ENCODE results near the gene FAM241A.
"Not testable (repeated sequence)": the region's sequence is repeated elsewhere in the genome, so short reads cannot be mapped to it uniquely, and the experiment has no call there.

FAM241A gene

DNA sequence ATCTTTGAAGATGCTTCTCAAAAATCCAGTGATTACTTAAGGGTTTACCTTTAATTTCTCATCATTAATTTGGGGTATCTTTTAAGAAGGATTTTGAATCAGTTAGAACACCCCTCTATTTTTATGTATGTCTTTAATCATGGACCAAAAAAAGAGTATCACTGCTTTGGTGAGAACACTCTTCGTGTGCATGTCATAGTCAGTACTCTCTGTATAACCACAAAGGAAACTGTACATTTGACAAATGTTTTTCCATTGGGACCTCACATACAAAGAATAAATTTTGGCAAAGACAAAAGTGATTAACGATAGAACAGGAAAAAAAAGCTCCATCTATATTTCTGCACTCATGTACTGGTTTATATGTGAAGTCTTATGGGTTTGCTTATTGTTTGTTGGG lies 31.3 kb downstream of the FAM241A start:
- DNase-seq = no peak

DNA sequence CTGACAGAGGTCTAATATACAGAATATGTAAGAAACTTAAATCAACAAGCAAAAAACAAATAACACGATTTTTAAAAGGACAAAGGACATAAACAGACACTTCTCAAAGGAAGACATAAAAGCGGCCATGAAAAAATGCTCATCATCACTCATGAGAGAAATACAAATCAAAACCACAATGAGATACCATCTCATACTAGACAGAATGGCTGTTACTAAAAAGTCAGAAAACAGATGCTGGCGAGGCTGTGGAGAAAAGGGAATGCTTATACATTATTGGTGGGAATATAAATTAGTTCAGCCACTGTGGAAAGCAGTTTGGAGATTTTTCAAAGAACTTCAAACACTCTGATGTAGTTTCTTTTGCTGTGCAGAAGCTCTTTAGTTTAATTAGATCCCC lies 33.5 kb downstream of the FAM241A start:
- DNase-seq = not testable (repeated sequence)

DNA sequence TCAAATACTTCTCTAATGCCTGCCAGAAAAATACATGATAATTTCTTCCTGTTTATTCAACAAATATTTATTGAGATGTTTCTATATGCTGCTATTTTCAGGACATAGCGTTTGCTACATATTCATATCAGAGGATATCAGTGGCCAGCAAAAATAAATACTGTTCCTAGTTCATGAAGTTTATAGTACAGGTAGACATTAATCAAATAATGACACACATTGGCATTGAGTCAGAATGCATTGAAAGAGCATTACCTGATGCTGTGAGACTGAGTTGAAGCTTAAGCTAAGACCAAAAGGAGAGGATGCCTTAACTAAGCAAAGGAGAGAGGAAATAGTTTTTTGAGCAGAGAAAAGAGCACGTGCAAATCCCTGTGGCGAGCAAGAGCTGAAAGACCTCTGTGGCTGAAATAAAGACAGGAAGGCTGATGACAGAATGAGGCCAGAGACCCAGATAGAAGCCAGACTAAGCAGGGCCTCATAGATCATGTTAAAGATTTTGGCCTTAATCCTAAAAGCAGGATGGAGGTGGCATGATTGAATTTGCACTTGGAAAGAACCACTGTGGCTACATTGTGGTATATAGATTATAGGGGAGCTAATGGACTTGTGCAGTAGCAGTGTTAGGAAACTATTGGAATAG lies 36.2 kb downstream of the FAM241A start:
- no peak for DNase-seq

DNA sequence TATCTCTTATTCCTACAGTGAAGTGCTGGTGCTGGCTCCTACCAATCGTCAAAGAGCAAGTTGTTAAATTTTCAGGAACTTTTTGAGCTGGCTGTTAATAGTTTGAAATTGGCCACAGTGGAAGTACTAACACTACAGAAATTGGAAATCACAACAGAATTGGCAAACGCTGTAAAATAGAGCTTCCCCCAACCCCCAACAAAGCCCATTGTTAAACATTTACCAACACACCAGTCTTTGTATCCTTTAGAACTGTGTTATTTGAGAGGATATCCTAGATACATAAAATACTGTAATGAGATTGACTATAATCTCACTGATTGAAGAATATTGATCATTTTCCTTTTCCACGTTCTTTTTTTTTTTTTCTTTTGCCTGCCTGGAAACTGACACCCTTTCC lies 37.4 kb downstream of the FAM241A start:
- no peak for DNase-seq

DNA sequence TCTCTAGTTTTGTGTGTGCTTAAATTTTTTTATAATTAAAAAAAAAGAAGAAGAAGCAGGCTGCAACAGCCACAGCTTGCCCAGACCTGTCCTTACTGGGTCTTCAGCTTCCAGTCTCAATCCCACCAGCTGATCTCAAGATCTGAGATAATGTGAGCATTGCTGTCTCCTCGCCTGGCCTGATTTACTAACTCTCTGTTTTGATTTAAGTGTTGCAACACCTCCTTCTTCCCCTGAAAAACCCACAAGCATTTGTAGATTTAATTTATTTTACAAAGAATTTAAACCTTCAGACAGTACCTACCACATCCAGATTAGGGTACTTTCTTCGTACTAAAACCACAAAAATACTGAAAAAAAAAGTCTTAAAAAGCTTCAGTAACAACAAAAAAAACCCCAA lies 38.0 kb downstream of the FAM241A start:
- no peak for DNase-seq

DNA sequence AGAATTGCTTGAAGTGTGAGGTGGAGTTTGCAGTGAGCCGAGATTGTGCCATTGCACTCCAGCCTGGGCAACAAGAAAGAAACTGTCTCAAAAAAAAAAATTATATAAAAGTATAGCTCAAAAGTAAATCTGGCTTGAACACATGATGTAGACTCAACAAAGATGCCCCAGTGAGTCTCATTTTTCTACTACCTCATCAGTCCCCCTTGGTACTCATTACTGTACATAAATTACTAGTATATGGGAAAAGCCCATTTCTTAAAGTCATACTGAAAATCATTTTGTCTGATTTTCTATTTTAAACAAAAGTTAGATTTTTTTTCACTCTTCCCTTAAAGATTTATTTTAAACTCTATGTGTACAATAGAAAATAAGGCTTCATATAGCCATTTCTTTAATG lies 39.2 kb downstream of the FAM241A start:
- no peak for DNase-seq

DNA sequence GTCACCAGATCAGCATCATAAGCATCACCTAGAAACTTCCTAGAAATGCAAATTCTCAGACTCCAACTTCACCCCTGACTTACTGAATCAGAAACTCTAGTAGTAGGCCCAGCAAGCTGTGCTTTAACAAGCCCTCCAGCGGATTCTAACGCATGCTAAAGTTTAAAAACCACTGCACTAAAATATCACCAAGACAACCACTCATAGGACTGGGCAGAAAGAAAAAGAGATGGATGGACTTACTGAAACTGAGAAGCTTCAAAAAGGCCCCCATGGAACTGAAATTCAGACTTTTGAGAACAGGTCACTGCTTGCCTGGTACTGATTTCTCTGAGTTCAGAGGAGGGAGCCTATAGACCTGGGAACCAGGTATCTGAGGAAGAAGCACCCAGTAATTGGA lies 40.1 kb downstream of the FAM241A start:
- DNase-seq = no peak

DNA sequence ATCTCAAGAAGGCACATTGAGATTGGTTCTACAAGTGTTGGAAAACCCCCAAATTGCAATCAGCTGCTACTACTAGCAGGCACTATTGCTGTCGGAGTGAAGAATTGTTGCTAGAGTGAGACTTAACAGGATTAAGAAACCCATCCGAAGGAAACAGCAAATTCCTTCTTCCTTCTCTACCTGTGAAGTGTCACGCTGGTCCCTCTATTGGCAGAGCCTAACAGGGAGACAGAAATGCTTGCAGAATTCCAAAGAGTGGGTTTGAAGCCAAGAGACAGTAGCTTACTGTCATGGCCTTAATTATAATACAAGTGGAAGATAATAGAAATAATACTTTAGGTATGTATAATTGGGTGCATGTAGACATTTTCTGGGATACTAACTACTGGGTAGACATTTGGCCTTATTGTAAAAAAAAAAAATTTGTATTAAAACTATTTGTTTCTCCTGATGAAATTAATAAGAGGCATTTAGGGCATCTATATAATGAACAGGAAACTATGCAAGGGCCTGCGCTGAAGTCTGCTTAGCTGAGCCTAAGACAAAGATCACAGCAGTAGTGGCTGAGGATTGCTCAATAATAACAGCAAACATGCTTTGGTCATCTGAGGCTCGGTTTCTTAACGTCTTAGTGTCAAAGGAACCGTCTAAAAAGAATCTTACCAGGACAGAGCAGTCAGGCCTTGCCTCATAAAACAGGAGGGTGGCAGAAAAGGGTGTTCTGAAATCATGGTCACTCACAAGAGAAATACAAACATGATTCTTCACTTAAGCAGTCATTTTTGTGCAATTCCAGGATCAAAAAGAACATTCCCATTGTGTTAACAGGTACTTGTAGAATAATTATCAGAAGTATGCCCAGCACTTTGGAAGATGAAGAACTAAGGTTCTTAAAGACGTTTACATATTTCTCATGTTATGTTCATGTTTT lies 40.8 kb downstream of the FAM241A start:
- no peak for DNase-seq

DNA sequence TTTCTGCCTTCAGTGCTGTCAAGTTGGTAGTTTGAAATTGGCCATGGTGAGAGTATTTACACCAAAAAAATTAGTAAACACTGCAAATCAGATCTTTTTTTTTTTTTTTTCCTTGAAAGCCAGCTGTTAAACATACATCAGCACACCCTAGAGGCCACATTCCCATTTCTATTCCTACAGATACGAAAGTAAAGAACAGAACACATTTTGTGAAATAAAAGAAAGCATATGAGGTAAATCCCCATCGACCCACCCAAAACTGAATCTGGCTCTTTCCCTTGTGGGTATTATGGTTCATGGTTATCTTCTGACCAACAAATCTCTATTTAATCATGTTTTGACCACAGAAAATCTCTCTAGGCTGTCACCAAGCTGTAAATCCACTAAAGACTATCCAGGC lies 44.5 kb downstream of the FAM241A start:
- DNase-seq = no peak

DNA sequence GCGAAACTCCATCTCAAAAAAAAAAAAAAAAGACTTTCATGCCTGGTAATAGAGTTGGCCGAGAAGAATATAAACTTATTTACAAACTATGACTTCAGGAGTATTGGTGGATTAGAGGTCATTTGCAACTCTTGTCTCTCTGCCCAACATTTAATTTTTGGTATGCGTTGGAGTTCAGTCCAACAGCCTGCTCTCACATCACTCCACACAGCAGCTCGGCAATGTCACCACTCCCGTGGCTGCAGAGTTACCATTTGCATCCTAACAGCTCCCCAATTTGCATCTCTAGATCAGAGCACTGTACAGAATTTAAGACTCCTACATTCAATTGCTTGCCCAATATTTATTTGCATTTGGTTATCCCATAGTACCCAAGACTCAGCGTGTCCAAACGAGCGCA lies 45.4 kb downstream of the FAM241A start:
- no peak for DNase-seq

DNA sequence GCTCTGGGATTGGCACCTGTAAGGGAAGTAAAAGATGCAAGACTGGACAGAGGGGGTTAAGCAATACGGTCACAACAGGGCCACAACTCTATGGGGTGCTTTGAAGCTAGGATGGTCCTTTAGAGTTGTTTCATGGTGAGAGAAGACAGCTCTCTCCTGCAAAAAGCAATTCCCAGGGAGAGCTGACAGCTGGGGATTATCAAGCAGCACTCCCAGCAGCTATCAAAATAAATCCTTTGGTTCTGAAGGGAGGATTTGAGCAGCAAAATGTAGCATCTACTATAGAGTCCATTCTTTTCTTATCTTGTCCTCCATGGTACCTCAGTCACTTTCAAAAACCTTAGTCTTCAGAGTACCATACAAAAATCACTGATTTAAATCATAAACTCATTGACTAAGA lies 51.2 kb downstream of the FAM241A start:
- DNase-seq = no peak

DNA sequence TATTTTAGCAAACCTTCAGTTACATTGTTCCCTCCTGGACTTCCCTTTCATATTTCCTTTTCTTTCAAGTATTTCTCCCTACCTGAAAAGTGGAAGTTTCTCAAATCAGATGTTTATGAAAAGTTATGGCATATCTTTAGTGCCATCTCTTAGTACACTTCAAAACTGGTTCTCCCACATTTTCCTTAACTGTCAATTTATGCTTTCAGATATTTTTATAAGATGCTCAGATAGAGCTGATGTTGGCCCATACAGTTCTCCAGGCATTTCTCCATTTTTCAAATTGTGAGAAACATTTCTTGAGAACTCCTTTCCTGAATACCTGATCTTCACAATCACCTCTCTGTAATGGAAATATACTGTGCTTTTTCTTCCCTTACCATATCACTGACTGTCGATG lies 53.8 kb downstream of the FAM241A start:
- no peak for DNase-seq

DNA sequence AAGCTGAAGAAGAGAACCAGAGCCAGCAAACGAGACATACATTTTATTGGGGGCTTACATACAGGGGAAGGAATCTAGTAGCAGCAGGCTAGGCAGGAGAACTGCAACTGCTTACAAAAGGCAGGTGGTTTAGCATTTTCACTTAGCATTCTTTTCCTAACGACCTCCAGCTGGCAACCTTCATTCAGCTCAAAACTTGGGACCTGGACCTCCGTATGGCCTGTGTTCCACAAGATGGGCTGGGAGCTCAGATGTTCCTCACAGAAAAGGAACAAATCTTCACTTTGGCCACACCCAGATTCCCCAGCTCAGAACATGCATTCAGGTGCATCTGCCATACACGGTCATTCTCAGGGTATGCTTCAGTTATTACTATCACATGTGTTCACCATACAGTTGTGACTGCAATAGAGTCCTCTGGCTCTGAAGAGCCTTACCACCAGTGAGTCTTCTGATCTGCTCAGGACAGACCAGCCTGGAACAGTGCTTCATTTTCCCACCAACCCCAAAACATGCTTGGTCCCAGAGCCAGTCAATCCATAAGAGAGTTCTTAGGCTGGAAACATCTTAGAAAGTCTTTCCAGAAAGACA lies 56.8 kb downstream of the FAM241A start:
- no peak for DNase-seq

DNA sequence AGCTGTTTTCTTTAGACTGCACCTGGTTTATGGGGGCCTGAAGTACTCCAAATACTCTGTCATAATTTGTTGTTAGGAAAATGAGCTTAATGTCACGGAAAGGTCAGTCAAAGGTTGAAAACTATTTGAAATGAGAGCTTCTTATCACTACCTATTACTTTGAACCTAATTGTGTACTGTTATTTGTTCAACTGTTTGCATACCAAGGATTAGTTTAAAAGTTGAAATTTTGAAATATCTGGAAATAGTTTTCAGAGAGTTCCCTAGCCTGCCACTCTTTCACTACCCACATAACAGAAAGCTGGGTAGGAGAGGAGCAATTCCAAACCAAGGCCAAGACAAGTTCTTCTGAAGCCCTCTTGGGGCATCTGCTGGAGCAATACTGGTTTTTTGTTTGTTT lies 58.3 kb downstream of the FAM241A start:
- no peak for DNase-seq

DNA sequence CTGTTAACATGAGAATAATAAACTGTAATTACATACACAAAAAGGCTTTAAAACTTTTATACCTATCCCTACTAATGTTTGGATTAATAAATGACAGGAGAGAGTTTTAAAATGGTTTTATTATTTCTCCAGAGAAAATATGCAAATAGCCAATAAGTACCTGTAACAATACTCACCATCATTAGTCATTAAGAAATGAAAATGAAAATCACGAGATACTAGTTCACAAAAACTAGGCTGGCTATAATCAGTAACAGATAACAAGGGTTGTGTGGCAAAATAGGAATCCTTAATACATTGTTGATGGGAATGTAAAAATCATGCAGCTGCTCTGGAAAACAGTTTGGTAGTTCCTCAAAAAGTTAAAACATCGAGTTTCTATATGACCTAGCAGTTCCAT lies 61.2 kb downstream of the FAM241A start:
- no peak for DNase-seq

DNA sequence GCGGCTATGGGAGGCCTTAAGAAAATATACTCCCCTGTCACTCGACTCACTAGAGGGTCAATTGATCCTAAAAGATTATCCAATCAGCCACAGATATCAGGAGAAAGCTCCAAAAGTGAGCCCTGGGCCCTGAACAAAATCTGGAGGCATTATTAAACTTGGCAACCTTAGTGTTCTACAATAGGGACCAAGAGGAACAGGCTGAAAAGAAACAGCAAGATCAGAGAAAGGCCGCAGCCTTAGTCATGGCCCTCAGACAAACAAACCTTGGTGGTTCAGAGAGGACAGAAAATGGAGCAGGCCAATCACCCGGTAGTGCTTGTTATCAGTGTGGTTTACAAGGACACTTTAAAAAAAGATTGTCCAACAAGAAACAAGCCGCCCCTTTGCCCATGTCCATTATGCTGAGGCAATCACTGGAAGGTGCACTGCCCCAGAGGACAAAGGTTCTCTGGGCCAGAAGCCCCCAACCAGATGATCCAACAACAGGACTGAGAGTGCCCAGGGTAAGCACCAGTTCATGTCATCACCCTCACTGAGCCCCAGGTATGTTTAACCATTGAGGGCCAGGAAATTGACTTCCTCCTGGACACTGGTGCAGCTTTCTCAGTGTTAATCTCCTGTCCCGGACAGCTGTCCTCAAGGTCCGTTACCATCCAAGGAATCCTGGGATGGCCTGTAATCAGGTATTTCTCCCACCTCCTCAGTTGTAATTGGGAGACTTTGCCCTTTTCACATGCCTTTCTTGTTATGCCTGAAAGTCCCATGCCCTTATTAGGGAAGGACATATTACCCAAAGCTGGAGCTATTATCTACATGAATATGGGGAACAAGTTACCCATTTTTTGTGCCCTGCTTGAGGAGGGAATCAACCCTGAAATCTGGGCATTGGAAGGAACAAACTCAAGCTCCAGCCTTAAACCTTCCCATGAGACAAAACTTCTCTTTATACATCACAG lies 63.2 kb downstream of the FAM241A start:
- not testable (repeated sequence) for DNase-seq

DNA sequence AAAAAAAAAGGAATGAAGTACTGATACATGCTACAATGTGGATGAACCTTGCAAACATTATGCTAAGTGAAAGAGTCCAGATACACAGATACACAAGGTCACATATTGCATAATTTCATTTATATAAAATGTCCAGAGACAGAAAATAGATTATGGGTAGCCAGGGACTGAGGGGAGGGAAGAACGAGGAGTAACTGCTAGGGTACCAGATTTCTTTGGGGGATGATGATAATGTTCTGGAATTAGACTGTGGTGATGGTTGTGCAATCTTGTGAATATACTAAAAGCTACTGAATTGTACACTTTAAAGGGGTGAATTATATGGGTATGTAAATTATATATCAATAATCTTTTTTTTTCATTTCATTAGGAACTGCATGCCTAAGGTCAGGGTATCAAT lies 65.5 kb downstream of the FAM241A start:
- no peak for DNase-seq

DNA sequence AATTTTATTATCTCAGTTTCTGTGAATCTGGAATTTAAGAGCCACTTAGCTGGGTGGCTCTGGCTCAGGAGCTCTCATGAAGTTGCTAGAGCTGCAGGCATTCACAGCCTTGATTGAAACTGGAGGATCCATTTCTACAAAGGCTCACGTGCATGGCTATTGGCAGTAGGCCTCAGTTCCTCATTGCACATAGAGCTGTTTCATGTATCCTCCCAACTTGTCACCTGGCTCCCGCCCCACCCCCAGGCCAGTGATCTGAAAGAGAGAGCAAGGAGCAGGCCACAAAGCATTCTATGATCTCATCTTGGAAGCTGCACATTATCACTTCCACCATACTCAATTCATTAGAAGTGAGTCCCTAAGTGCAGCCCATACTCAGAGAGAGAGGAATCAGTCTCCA lies 67.8 kb downstream of the FAM241A start:
- DNase-seq = no peak

DNA sequence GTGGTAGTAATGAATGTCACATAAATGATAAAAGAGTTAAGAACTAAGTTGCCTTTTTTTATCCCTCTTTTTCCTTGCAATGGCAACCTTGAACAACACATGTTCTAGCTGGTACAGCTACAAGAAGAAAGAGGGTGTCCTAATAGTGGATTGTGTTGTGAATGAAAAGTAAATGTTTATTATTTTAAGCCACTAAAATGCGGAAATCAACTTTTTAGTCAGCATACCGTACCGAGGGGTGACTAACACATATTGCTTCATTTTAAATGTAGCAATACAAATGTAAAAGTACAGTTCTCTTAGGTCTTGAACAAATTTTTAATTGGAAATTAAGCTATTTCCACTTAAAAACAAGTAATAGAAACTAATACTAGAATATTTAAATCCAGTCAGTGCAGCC lies 68.6 kb downstream of the FAM241A start:
- DNase-seq = no peak

DNA sequence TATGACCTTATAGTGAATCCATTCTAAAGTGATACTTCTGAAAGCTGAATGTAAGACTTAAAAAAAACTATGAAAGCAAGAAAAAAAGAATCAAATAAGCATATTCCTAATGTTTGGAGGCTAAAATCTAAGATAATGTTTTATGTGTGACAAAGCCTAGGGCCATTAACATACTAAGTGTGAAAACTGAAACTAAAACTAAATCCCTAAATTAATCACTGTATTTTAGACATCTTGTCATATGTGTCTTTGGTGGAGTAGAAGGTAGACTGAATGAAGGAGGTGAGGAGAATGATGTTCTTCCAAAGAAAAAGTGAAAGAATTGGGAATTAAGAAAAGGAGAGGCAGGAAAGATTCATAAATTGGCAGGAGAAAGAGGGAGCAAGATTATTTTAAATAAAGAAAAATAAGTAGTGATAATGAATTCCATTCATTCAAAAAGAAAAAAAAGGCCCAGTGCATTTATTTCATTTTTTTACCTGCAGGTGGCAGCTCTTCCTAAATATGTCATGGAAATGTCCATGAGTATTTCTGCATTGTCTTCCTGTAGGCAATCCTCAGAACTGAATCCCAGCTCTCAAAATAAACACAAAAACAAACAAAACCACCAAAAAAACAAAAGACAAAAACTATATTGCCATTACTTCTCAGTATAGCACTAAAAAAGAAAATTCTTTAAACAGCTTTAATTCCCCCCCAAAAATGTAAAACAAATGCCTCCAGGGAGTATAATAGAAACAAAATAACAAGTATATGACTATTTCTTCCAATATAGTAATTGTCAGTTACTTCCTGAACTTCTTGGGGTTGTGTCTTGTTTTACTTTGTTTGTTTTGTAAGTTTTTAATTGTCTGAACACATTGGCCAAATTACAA lies 69.4 kb downstream of the FAM241A start:
- DNase-seq = no peak

DNA sequence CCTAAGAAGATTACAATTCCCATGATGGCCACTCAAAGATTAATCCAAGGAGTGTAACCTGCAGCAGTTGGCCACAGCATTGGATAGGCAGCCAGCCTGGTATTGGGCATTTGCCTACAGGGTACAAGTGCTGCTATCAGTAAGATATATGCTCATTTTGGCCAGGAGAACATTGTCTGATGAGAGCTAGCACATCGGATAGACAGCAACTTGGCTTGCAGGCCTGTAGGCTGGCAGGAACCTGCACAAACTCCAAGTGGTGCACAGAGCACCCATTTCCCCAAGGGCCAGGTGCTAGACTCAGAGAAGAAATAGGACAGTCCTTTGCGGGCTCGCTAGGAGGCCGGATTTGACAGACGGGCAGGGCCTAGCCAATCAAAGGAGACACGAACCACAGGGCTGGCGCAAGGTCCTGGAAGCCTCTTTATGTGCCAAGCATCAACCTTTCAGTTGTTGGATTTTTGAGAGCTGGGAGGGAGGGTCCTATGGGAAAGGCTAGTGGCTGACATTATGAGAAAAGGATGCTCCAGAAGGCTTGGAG lies 74.6 kb downstream of the FAM241A start:
- no peak for DNase-seq
